Endothelial cell of umbilical vein (primary cell): Measurements from ENCODE around the gene ADNP. TPM values are rescaled to one million over a fixed set of nuclear protein-coding genes. Genes with fewer than 3 reads are reported as not detected.

Source experiments
- BruUV-seq: library from RNA; stranded (reverse); fragments of 400-500 nt; replicated peaks from 2 replicates; lab custom pipeline; 2021; lab: Mats Ljungman, UMichigan
- CTCF ChIA-PET: fragments of 300-600, 350-600 bp; sonication (Branson Sonifier 250); formaldehyde crosslinking; loops from one replicate; lab custom pipeline; 2021; ENCODE audit warnings: antibody characterized with exemption, inconsistent platforms; lab: Charles Lee
- POLR2A ChIA-PET: fragments of 300-600, 350-600 bp; sonication (Branson Sonifier 250); formaldehyde crosslinking; loops from one replicate; lab custom pipeline; 2021; ENCODE audit warnings: antibody characterized with exemption, inconsistent platforms; lab: Charles Lee
- DNase-seq: peaks from one replicate; pipeline ENCODE4 v3.0.0-alpha.2; 2011; ENCODE audit warnings: low read depth, low spot score
- FAIRE-seq: peaks from 2 replicates; lab custom pipeline; 2011; peaks lifted over from hg19 to GRCh38; lab: Jason Lieb, UNC
- H2AFZ ChIP-seq: 2 replicates; pipeline ENCODE4 v1.6.0; 2012; ENCODE audit warnings: low read depth, low read length, control low read depth, inconsistent platforms
- H3K27ac ChIP-seq: 2 replicates; pipeline ENCODE4 v1.5.1; 2011; ENCODE audit warnings: low read depth, mild to moderate bottlenecking, control low read depth, low read length, moderate library complexity; ENCODE audit not compliant: insufficient read depth
- H3K27me3 ChIP-seq, 2 experiments: 2 replicates each; pipeline versions ENCODE4 v1.6.0 to v1.6.1; 2011; ENCODE audit warnings: low read length in 2 of 2, mixed read lengths in 1 of 2; ENCODE audit not compliant: control insufficient read depth in 2 of 2, insufficient read depth in 2 of 2
- H3K36me3 ChIP-seq, 2 experiments: 2 replicates in 1 of 2; 3 replicates in 1 of 2; pipeline ENCODE4 v1.5.1; 2011; ENCODE audit warnings: low read length in 2 of 2, mild to moderate bottlenecking in 1 of 2, moderate library complexity in 1 of 2; ENCODE audit not compliant: control insufficient read depth in 2 of 2, insufficient read depth in 2 of 2; ENCODE audit errors: extremely low read depth in 1 of 2
- H3K4me1 ChIP-seq: 3 replicates; pipeline ENCODE4 v1.5.1; 2011; ENCODE audit warnings: mild to moderate bottlenecking, low read length; ENCODE audit not compliant: control insufficient read depth, insufficient read depth; ENCODE audit errors: extremely low read depth
- H3K4me2 ChIP-seq: 2 replicates; pipeline ENCODE4 v1.6.1; 2011; ENCODE audit warnings: low read length, control low read depth, mixed read lengths; ENCODE audit not compliant: insufficient read depth
- H3K4me3 ChIP-seq, 3 experiments: fragments of 200-600 bp in 1 of 3; sonication (generic), shearing (Covaris generic) in 1 of 3; replicated peaks in 1 of 3; 2 replicates each; pipeline ENCODE4 v1.5.1; 2011 to 2016; ENCODE audit warnings: control low read depth in 3 of 3, low read length in 3 of 3, mild to moderate bottlenecking in 2 of 3, inconsistent platforms in 1 of 3, low read depth in 1 of 3, moderate library complexity in 1 of 3; ENCODE audit not compliant: insufficient read depth in 1 of 3
- H3K79me2 ChIP-seq: 2 replicates; pipeline ENCODE4 v1.6.0; 2012; ENCODE audit warnings: low read length, inconsistent platforms; ENCODE audit not compliant: control insufficient read depth, insufficient read depth
- H3K9ac ChIP-seq: replicated peaks from 2 replicates; pipeline ENCODE3; 2011; ENCODE audit warnings: low read length, control low read depth; ENCODE audit not compliant: insufficient read depth; ENCODE audit errors: extremely low read depth
- H3K9me1 ChIP-seq: replicated peaks from 3 replicates; pipeline ENCODE4 v1.6.0; 2011; ENCODE audit warnings: mild to moderate bottlenecking, low read length; ENCODE audit not compliant: control insufficient read depth, insufficient read depth; ENCODE audit errors: extremely low read depth
- H3K9me3 ChIP-seq: replicated peaks from 2 replicates; pipeline ENCODE4 v1.5.1; 2012; ENCODE audit warnings: low read length, inconsistent platforms; ENCODE audit not compliant: control insufficient read depth, insufficient read depth
- H4K20me1 ChIP-seq: replicated peaks from 2 replicates; pipeline ENCODE3; 2011; ENCODE audit warnings: mild to moderate bottlenecking, low read length; ENCODE audit not compliant: control insufficient read depth, insufficient read depth; ENCODE audit errors: extremely low read depth
- EZH2 ChIP-seq: IDR thresholded peaks from 2 replicates; pipeline ENCODE4 v1.6.1; 2012; ENCODE audit warnings: borderline replicate concordance, low read depth, mild to moderate bottlenecking, moderate library complexity, low read length, inconsistent platforms; ENCODE audit not compliant: severe bottlenecking
- FOS ChIP-seq: IDR thresholded peaks from 2 replicates; pipeline ENCODE4 v1.6.1; 2011; ENCODE audit warnings: mild to moderate bottlenecking, low read length, moderate library complexity, borderline replicate concordance; ENCODE audit not compliant: insufficient read depth
- JUN ChIP-seq: IDR thresholded peaks from 2 replicates; pipeline ENCODE4 v1.6.1; 2011; ENCODE audit warnings: borderline replicate concordance, low read depth; ENCODE audit not compliant: insufficient read length, insufficient read depth
- MYC ChIP-seq: IDR thresholded peaks from one replicate; pipeline ENCODE4 v1.6.1; 2011; ENCODE audit warnings: mild to moderate bottlenecking, low read depth, low read length
- POLR2A ChIP-seq: IDR thresholded peaks from 2 replicates; pipeline ENCODE4 v1.6.1; 2012; ENCODE audit warnings: low read depth, mild to moderate bottlenecking, control low read depth, low read length
- dilution Hi-C: fragments of 300-500 bp; cut with MboI; formaldehyde crosslinking; loops from one replicate; pipeline ENCODE4 v1.15.0; 2019; ENCODE audit warnings: low sequenced_read_pairs; ENCODE audit not compliant: extremely low pct_ligation_motif_present
- intact Hi-C: fragments of 100-400 bp; cut with micrococcal nuclease; formaldehyde crosslinking; loops from one replicate; pipeline ENCODE4 v1.10.0; 2022
- polyA plus RNA-seq, 4 experiments: library from polyadenylated mRNA; depleted of rRNA in 3 of 4; stranded (reverse) in 3 of 4; unstranded in 1 of 4; fragments of >200 nt; gene quantifications; 2 replicates each; pipeline versions ENCODE4 v1.2.1 to v1.2.3, GENCODE V29; 2011 to 2012; ENCODE audit warnings: missing spikeins in 1 of 4
- total RNA-seq: library from RNA; stranded (reverse); gene quantifications from 2 replicates; pipeline ENCODE4 v1.2.3, GENCODE V29; 2021
- TF ChIP-seq, protein P1 (sequence below), 2 donors: IDR thresholded peaks; 1 replicate in 1 of 2; 2 replicates in 1 of 2; pipeline ENCODE4 v1.5.1; 2011; ENCODE audit warnings: low read length in 2 of 2, mild to moderate bottlenecking in 2 of 2, moderate library complexity in 2 of 2, control low read depth in 1 of 2, inconsistent platforms in 1 of 2, low read depth in 1 of 2; ENCODE audit not compliant: insufficient read depth in 1 of 2; ENCODE audit errors: extremely low read depth in 1 of 2

The ADNP gene
- total and polyA plus RNA-seq, 2 donors (not counting 3 experiments of a cell fraction or from before 2014, with no cell fraction given), result 17.8 to 66.0 TPM

DNA sequence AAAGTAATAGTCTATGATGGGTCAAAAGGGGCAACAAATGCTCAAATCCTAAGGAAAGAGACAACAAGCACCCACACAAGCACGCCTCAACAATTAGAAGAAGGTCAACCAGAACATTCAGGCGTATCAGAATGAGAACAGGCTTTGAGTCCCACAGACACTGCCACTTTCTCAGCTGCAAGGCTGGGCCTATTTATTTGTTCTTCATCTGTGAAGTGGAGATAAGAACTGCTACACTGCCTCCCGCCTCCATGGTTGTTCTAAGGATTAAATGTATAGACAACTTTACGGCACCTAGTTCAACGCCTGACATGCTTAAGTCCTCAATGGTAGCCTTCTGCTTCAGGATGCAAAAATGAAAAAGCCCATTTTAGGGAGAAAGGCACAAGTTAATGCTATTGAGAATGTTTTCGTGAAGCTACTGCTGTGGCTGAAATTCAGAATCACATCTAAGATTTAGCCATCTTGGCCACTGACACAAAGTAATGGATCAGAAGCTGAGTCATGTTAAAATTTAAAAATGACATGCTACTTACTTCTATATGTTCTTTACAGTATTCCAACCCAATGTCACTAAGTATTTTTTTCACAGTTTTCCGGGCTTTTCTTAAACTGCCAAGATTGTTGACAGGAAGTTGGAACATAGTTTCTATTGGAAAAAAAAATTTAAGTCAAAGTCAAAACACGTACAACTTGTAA, 27.7 kb downstream of the ADNP start:
- no TSS peak for BruUV-seq

More for the DNA sequence above, 27.7 kb downstream of the ADNP start:
- ChIA-PET POLR2A (no interaction called here), CTCF (interaction anchor here (1.0 to 1.1 kb wide), 2 partner anchors 109 to 110 kb away, joined by 3 to 4 read pairs; partner anchors contain the start of gene BCAS4)
- Histone ChIP-seq H3K4me3 (no peak overlapping the region), H3K9ac (no peak overlapping the region), H3K4me1 (no peaks in the 10 kb centered on the region), H3K27ac (no peak overlapping the region), H2AFZ (no peak overlapping the region), H3K9me1 (no peaks in the 10 kb centered on the region), H4K20me1 (peaks cover 15% of the 10 kb centered on the region), H3K4me2 (no peak overlapping the region), H3K79me2 (peaks cover 86% of the 10 kb centered on the region), H3K9me3 (no peaks in the 10 kb centered on the region), H3K27me3 (no peaks in the 10 kb centered on the region), H3K36me3 (peaks cover 4 to 20% of the 10 kb centered on the region in 2 experiments)
- FAIRE-seq (no peak), DNase-seq (no peak)
- TF ChIP-seq POLR2A (no peak), JUN (no peak), EZH2 (no peak), FOS (no peak), MYC (no peak)
- TF ChIP-seq, protein P1, sequence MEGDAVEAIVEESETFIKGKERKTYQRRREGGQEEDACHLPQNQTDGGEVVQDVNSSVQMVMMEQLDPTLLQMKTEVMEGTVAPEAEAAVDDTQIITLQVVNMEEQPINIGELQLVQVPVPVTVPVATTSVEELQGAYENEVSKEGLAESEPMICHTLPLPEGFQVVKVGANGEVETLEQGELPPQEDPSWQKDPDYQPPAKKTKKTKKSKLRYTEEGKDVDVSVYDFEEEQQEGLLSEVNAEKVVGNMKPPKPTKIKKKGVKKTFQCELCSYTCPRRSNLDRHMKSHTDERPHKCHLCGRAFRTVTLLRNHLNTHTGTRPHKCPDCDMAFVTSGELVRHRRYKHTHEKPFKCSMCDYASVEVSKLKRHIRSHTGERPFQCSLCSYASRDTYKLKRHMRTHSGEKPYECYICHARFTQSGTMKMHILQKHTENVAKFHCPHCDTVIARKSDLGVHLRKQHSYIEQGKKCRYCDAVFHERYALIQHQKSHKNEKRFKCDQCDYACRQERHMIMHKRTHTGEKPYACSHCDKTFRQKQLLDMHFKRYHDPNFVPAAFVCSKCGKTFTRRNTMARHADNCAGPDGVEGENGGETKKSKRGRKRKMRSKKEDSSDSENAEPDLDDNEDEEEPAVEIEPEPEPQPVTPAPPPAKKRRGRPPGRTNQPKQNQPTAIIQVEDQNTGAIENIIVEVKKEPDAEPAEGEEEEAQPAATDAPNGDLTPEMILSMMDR (IDR thresholded peaks at IDR 0.05; ENCODE audit: extremely low read depth in 1 of 2, insufficient read depth in 1 of 2, low read depth in 1 of 2, low read length in 2 of 2), result no peak
- intact Hi-C loops, result no loop called here
- dilution Hi-C loops, result no loop called here
